K562 (cell line): Measurements from ENCODE around the gene HLA-DOB. TPM values are rescaled to one million over a fixed set of nuclear protein-coding genes. Genes with fewer than 3 reads are reported as not detected.
A peak's percentile ranks its signal among the peaks of the same experiment; 100 is the strongest.

Experiments used
- ATAC-seq: fragments of 200-7000 bp; cut with Tn5 transposase; 3 replicates; pipeline ENCODE4 v1.9.1; 2020; ENCODE audit warnings: moderate library complexity
- BruUV-seq: library from RNA; stranded (reverse); fragments of 400-500 nt; replicated peaks from 2 replicates; lab custom pipeline; 2021; lab: Mats Ljungman, UMichigan
- CTCF ChIA-PET: fragments of 300-600 bp; formaldehyde crosslinking; extraction: SDS; loops from one replicate; lab custom pipeline; 2021; ENCODE audit warnings: low intra/inter-chr PET ratio; lab: Yijun Ruan, JAX
- POLR2A ChIA-PET: fragments of 300-600, 350-650 bp; sonication (Branson Sonifier 250); formaldehyde crosslinking; extraction: SDS; loops from one replicate; lab custom pipeline; 2021; ENCODE audit warnings: antibody characterized with exemption, inconsistent platforms; lab: Yijun Ruan, JAX
- DNase-seq, 4 experiments: peaks; one replicate each; pipeline versions ENCODE4 v3.0.0 to v3.0.0-alpha.2; 2011 to 2018; ENCODE audit warnings: low spot score in 3 of 4, mixed read lengths in 3 of 4; ENCODE audit errors: extremely low read depth in 1 of 4
- FAIRE-seq: peaks from 2 replicates; lab custom pipeline; 2011; peaks lifted over from hg19 to GRCh38; lab: Jason Lieb, UNC
- H2AFZ ChIP-seq: 2 replicates; pipeline ENCODE4 v1.6.0; 2011; ENCODE audit warnings: low read depth, low read length, control low read depth, inconsistent platforms
- H3K27ac ChIP-seq: fragments of 200-600 bp; 3 replicates; pipeline ENCODE4 v1.8.0; 2011; ENCODE audit warnings: low read depth, mild to moderate bottlenecking, control low read depth, inconsistent platforms, low read length, moderate library complexity, mixed read lengths; ENCODE audit errors: extremely low read depth
- H3K27me3 ChIP-seq, 2 experiments: fragments of 300-600 bp in 1 of 2; 2 replicates in 1 of 2; 3 replicates in 1 of 2; pipeline versions ENCODE4 v1.6.0 to v1.8.0; 2011; ENCODE audit warnings: inconsistent platforms in 2 of 2, low read length in 2 of 2, mild to moderate bottlenecking in 1 of 2, mixed read lengths in 1 of 2, moderate library complexity in 1 of 2; ENCODE audit not compliant: control insufficient read depth in 2 of 2, insufficient read depth in 2 of 2
- H3K36me3 ChIP-seq: fragments of 300-600 bp; 3 replicates; pipeline ENCODE4 v1.8.0; 2011; ENCODE audit warnings: mild to moderate bottlenecking, low read length, inconsistent platforms; ENCODE audit not compliant: control insufficient read depth, insufficient read depth
- H3K4me1 ChIP-seq, 2 experiments: fragments of 200-600 bp in 1 of 2; replicated peaks in 1 of 2; 2 replicates in 1 of 2; 3 replicates in 1 of 2; pipeline versions ENCODE4 v1.5.1 to v1.8.0; 2011; ENCODE audit warnings: inconsistent platforms in 2 of 2, low read length in 2 of 2, mild to moderate bottlenecking in 1 of 2, mixed read lengths in 1 of 2, moderate library complexity in 1 of 2; ENCODE audit not compliant: control insufficient read depth in 2 of 2, insufficient read depth in 2 of 2
- H3K4me2 ChIP-seq: 2 replicates; pipeline ENCODE4 v1.6.1; 2011; ENCODE audit warnings: low read length, control low read depth, inconsistent platforms, mixed read lengths; ENCODE audit not compliant: insufficient read depth
- H3K4me3 ChIP-seq: fragments of 200-600 bp; sonication (generic), shearing (Covaris generic); 2 replicates; pipeline ENCODE4 v1.5.1; 2016; ENCODE audit warnings: control low read depth, inconsistent platforms
- H3K79me2 ChIP-seq: fragments of 200-600 bp; 3 replicates; pipeline ENCODE4 v1.8.0; 2011; ENCODE audit warnings: low read length, inconsistent platforms; ENCODE audit not compliant: control insufficient read depth, insufficient read depth
- H3K9ac ChIP-seq, 2 experiments: 2 replicates each; pipeline versions ENCODE4 v1.6.0 to v1.6.1; 2011; ENCODE audit warnings: low read depth in 2 of 2, low read length in 2 of 2, control low read depth in 1 of 2, inconsistent platforms in 1 of 2, mild to moderate bottlenecking in 1 of 2, mixed read lengths in 1 of 2; ENCODE audit not compliant: insufficient read depth in 1 of 2
- H3K9me1 ChIP-seq: one replicate; pipeline ENCODE4 v1.6.0; 2011; ENCODE audit warnings: inconsistent platforms, mild to moderate bottlenecking, low read length, moderate library complexity; ENCODE audit not compliant: control insufficient read depth, insufficient read depth
- H3K9me3 ChIP-seq: replicated peaks from 2 replicates; pipeline ENCODE4 v1.5.1; 2011; ENCODE audit warnings: low read depth, low read length, inconsistent platforms; ENCODE audit not compliant: control insufficient read depth, insufficient read depth
- H4K20me1 ChIP-seq: replicated peaks from 2 replicates; pipeline ENCODE4 v1.6.1; 2011; ENCODE audit warnings: low read length, inconsistent platforms, mixed read lengths; ENCODE audit not compliant: control insufficient read depth, insufficient read depth
- ATF1 ChIP-seq, 2 experiments: fragments of 450-650 bp in 1 of 2; IDR thresholded peaks; 2 replicates each; pipeline ENCODE4 v1.6.1; 2016; ENCODE audit warnings: missing compliant biosample characterization in 1 of 2, missing genetic modification characterization in 1 of 2
- DDX20 ChIP-seq: fragments of 450-650 bp; IDR thresholded peaks from 2 replicates; pipeline ENCODE4 v1.6.1; 2016; ENCODE audit warnings: missing genetic modification characterization, low read depth, mild to moderate bottlenecking, missing compliant biosample characterization, moderate library complexity
- ETS2 ChIP-seq: IDR thresholded peaks from 2 replicates; pipeline ENCODE4 v1.6.1; 2016; ENCODE audit warnings: borderline replicate concordance, missing genetic modification characterization, mild to moderate bottlenecking, moderate library complexity, missing compliant biosample characterization; ENCODE audit not compliant: poor library complexity, severe bottlenecking
- FOXJ2 ChIP-seq: fragments of 200-800 bp; sonication (Bioruptor generic); IDR thresholded peaks from 2 replicates; pipeline ENCODE4 v1.6.1; 2016; ENCODE audit warnings: missing genetic modification characterization, missing compliant biosample characterization
- HIVEP1 ChIP-seq: fragments of 250-450 bp; sonication (Bioruptor Pico); IDR thresholded peaks from 2 replicates; pipeline ENCODE4 v1.4.0; 2020; ENCODE audit warnings: mild to moderate bottlenecking
- HNRNPLL ChIP-seq: fragments of 200-400 bp; formaldehyde crosslinking; IDR thresholded peaks from 2 replicates; pipeline ENCODE4 v1.6.1; 2017; ENCODE audit warnings: low read length, low read depth, mild to moderate bottlenecking; ENCODE audit not compliant: poor library complexity, severe bottlenecking
- MTA2 ChIP-seq: fragments of 450-650 bp; IDR thresholded peaks from 2 replicates; pipeline ENCODE4 v1.6.1; 2016; ENCODE audit warnings: low read depth
- NCOA4 ChIP-seq: fragments of 450-650 bp; IDR thresholded peaks from 2 replicates; pipeline ENCODE4 v1.6.1; 2018; ENCODE audit warnings: mild to moderate bottlenecking; ENCODE audit not compliant: partially characterized antibody
- RBM34 ChIP-seq: fragments of 200-400 bp; formaldehyde crosslinking; IDR thresholded peaks from 2 replicates; pipeline ENCODE4 v1.6.1; 2018; ENCODE audit warnings: low read length, borderline replicate concordance; ENCODE audit not compliant: insufficient read depth
- WHSC1 ChIP-seq: IDR thresholded peaks from one replicate; pipeline ENCODE4 v1.6.1; 2012; ENCODE audit warnings: low read length, control low read depth, inconsistent platforms
- ZNF717 ChIP-seq: fragments of 250-450 bp; sonication (Bioruptor Pico); IDR thresholded peaks from 2 replicates; pipeline ENCODE4 v1.5.0; 2021
- ZNF766 ChIP-seq: fragments of 200-800 bp; sonication (Bioruptor generic); conservative IDR thresholded peaks from 2 replicates; pipeline ENCODE4 v1.6.1; 2016; ENCODE audit warnings: missing genetic modification characterization, missing compliant biosample characterization
- WGBS: fragments of 100-300 bp; shearing (Covaris generic); methylation state at CpG from one replicate; pipeline ENCODE4 v1.1.6; 2016; ENCODE audit warnings: low coverage, mixed read lengths; ENCODE audit not compliant: insufficient coverage; ENCODE audit errors: missing lambda C conversion rate; 5-methylcytosine and 5-hydroxymethylcytosine counted together
- in situ Hi-C: fragments of 300-500 bp; cut with MboI; formaldehyde crosslinking; loops from 4 replicates; pipeline ENCODE4 v1.15.0; 2018; ENCODE audit warnings: inconsistent platforms, mixed read lengths
- intact Hi-C: fragments of 100-400 bp; cut with micrococcal nuclease; formaldehyde crosslinking; loops from 2 replicates; pipeline ENCODE4 v1.14.2; 2022
- polyA plus RNA-seq, 8 experiments: library from polyadenylated mRNA; depleted of rRNA in 4 of 8; stranded (reverse) in 5 of 8; unstranded in 3 of 8; fragments of >200 nt; fragmentation: Nextera tagmentation in 2 of 8; fragmentation: Illumina TruSeq in 1 of 8; extraction: Ambion mirVana in 2 of 8; extraction: Trizol in 1 of 8; gene quantifications; 2 replicates each; pipeline versions ENCODE4 v1.2.1 to v1.2.3, GENCODE V29; 2011 to 2014; ENCODE audit warnings: inconsistent platforms in 1 of 8, missing spikeins in 1 of 8
- total RNA-seq, 7 experiments: library from RNA; depleted of rRNA in 6 of 7; stranded (reverse); fragments of >200 nt in 6 of 7; fragmentation: Illumina TruSeq in 2 of 7; extraction: Trizol in 2 of 7; gene quantifications; 2 replicates each; pipeline versions ENCODE4 v1.2.1 to v1.2.3, GENCODE V29; 2011 to 2021; ENCODE audit warnings: low replicate concordance in 1 of 7
- TF ChIP-seq, protein P1 (sequence below): IDR thresholded peaks from 2 replicates; pipeline ENCODE4 v1.6.1; 2016; ENCODE audit warnings: missing genetic modification characterization, missing compliant biosample characterization
- TF ChIP-seq, protein P2 (sequence below): sonication (generic); formaldehyde crosslinking; IDR thresholded peaks from 2 replicates; pipeline ENCODE4 v1.8.1; 2023; ENCODE audit warnings: missing genetic modification reagents, mild to moderate bottlenecking, borderline replicate concordance

HLA-DOB gene
- total and polyA plus RNA-seq, 9 of the 15 experiments (the other 6 are each of a cell fraction or from before 2014, with no cell fraction given), result 1.2 to 4.0 (median 2.5) TPM

DNA sequence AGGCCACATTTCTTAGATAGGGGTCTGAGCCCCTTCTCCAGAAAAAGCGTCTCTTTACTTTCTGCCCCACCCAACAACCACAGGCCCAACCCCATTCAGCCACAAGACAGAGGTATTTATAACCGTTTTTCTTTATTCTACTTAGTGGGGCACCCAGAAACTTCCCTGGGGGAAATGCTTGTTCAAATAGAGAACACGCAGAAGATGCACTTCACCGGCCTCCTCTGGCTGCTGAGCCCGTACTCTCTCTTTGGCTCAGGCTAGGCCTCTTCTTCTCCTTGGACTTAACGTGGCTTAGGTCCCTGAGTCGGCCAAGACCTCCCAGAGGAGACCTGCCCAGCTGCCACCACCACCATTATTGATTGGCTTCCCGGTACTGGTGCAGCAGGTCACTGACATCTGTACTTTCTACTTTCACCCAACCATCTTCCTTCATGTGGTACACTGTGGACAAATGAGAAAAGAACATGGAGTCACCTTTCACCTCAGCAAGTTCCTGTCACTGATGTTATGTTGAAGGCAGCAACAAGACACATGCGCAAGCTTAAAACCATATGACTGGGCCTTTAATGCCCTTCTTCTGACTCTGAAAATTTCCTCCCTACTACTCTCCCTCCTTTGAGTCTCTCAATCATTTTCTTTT lies 23.9 kb upstream of the HLA-DOB start:
- no peak overlapping the region for H3K9ac ChIP-seq
- H2AFZ ChIP-seq, result peak overlapping the region; percentile 25; the same call in 1 of the 2 replicates
- peaks cover 12% of the 10 kb centered on the region; the same call in 2 of the 3 replicates for H3K36me3 ChIP-seq
- WGBS, result 49% methylated on average over 9 of the region's 9 CpGs
- no peak overlapping the region for H3K4me3 ChIP-seq
- CTCF ChIA-PET, result interaction anchor here (0.9 to 6.6 kb wide), 2 partner anchors 13 to 27 kb away, joined by 6 to 66 read pairs; partner anchors contain the start of genes PSMB9 and TAP1
- POLR2A ChIA-PET, result interaction anchor here (0.8 to 5.1 kb wide), 2 partner anchors 16 to 448 kb away, joined by 4 to 56 read pairs; partner anchors contain the start of genes PSMB9, TAP1 and WDR46
- peaks cover 9 to 22% of the 10 kb centered on the region in 2 experiments; a peak in 4 of 5 replicates for H3K4me1 ChIP-seq
- no peak overlapping the region for H3K4me2 ChIP-seq
- H3K9me1 ChIP-seq, result no peaks in the 10 kb centered on the region
- no peak for DNase-seq
- no peak for FAIRE-seq
- BruUV-seq, result no TSS peak
- intact Hi-C loops, result no loop called here
- peaks cover 0 to 12% of the 10 kb centered on the region in 2 experiments; a peak in 2 of 5 replicates for H3K27me3 ChIP-seq
- no peaks in the 10 kb centered on the region for H3K9me3 ChIP-seq
- H3K27ac ChIP-seq, result no peak overlapping the region
- peaks cover 11% of the 10 kb centered on the region; the same call in 2 of the 3 replicates for H3K79me2 ChIP-seq
- in situ Hi-C loops, result no loop called here
- H4K20me1 ChIP-seq, result no peaks in the 10 kb centered on the region
- ATAC-seq, result no peak
- TF ChIP-seq FOXJ2 (tag), result no peak
- TF ChIP-seq, protein P1, sequence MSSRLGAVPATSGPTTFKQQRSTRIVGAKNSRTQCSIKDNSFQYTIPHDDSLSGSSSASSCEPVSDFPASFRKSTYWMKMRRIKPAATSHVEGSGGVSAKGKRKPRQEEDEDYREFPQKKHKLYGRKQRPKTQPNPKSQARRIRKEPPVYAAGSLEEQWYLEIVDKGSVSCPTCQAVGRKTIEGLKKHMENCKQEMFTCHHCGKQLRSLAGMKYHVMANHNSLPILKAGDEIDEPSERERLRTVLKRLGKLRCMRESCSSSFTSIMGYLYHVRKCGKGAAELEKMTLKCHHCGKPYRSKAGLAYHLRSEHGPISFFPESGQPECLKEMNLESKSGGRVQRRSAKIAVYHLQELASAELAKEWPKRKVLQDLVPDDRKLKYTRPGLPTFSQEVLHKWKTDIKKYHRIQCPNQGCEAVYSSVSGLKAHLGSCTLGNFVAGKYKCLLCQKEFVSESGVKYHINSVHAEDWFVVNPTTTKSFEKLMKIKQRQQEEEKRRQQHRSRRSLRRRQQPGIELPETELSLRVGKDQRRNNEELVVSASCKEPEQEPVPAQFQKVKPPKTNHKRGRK (tag), result no peak
- no peak for TF ChIP-seq ETS2
- no peak for TF ChIP-seq NCOA4
- no peak for TF ChIP-seq HIVEP1 (CRISPR knock-in tag)
- TF ChIP-seq, protein P2, sequence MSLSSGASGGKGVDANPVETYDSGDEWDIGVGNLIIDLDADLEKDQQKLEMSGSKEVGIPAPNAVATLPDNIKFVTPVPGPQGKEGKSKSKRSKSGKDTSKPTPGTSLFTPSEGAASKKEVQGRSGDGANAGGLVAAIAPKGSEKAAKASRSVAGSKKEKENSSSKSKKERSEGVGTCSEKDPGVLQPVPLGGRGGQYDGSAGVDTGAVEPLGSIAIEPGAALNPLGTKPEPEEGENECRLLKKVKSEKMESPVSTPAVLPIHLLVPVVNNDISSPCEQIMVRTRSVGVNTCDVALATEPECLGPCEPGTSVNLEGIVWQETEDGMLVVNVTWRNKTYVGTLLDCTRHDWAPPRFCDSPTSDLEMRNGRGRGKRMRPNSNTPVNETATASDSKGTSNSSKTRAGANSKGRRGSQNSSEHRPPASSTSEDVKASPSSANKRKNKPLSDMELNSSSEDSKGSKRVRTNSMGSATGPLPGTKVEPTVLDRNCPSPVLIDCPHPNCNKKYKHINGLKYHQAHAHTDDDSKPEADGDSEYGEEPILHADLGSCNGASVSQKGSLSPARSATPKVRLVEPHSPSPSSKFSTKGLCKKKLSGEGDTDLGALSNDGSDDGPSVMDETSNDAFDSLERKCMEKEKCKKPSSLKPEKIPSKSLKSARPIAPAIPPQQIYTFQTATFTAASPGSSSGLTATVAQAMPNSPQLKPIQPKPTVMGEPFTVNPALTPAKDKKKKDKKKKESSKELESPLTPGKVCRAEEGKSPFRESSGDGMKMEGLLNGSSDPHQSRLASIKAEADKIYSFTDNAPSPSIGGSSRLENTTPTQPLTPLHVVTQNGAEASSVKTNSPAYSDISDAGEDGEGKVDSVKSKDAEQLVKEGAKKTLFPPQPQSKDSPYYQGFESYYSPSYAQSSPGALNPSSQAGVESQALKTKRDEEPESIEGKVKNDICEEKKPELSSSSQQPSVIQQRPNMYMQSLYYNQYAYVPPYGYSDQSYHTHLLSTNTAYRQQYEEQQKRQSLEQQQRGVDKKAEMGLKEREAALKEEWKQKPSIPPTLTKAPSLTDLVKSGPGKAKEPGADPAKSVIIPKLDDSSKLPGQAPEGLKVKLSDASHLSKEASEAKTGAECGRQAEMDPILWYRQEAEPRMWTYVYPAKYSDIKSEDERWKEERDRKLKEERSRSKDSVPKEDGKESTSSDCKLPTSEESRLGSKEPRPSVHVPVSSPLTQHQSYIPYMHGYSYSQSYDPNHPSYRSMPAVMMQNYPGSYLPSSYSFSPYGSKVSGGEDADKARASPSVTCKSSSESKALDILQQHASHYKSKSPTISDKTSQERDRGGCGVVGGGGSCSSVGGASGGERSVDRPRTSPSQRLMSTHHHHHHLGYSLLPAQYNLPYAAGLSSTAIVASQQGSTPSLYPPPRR (CRISPR knock-in tag), result no peak
- no peak for TF ChIP-seq HNRNPLL
- TF ChIP-seq ATF1 (CRISPR knock-in tag; IDR thresholded peaks at IDR 0.05), result no peak
- TF ChIP-seq ATF1 (tag; IDR thresholded peaks at IDR 0.05), result no peak
- TF ChIP-seq RBM34, result no peak
- no peak for TF ChIP-seq ZNF766 (CRISPR knock-in tag)
- TF ChIP-seq ZNF717 (CRISPR knock-in tag), result no peak
- no peak for TF ChIP-seq WHSC1
- no peak for TF ChIP-seq MTA2
- no peak for TF ChIP-seq DDX20 (tag)
